ENCODE data around the gene PTPRM.

- TF ChIP-seq CTCF (IDR thresholded peaks at IDR 0.05; ENCODE audit: borderline replicate concordance, extremely low read depth, low read length, poor library complexity, severe bottlenecking), result no peak
- no peak for TF ChIP-seq EZH2 (IDR thresholded peaks at IDR 0.05; ENCODE audit: borderline replicate concordance, low read depth, low read length, severe bottlenecking)
Observed at GRCh38 chr18:8036551-8036950, 469.4 kb downstream of the PTPRM start.

Measured in DND-41 (cell line).